Muscle layer of duodenum (tissue), 2 donors: ENCODE data around the gene CELF5.
A peak's percentile ranks its signal among the peaks of the same experiment; 100 is the strongest.

Experiments
- H3K27ac ChIP-seq: one replicate; pipeline ENCODE4 v1.7.0; 2013; ENCODE audit warnings: mild to moderate bottlenecking, low read length
- H3K27me3 ChIP-seq: one replicate; pipeline ENCODE4 v1.7.0; 2013; ENCODE audit warnings: low read depth, mild to moderate bottlenecking, control low read depth, low read length
- H3K36me3 ChIP-seq, 2 donors: one replicate each; pipeline ENCODE4 v1.7.0; 2013; ENCODE audit warnings: low read length in 2 of 2, control low read depth in 1 of 2, mild to moderate bottlenecking in 1 of 2; ENCODE audit not compliant: insufficient read depth in 2 of 2, control insufficient read depth in 1 of 2
- H3K4me1 ChIP-seq, 2 donors: one replicate each; pipeline ENCODE4 v1.7.0; 2013; ENCODE audit warnings: low read length in 2 of 2, mild to moderate bottlenecking in 2 of 2, control low read depth in 1 of 2, moderate library complexity in 1 of 2; ENCODE audit not compliant: insufficient read depth in 2 of 2, control insufficient read depth in 1 of 2
- H3K4me3 ChIP-seq, 2 donors: one replicate each; pipeline ENCODE4 v1.7.0; 2013; ENCODE audit warnings: low read length in 2 of 2, low read depth in 1 of 2, mild to moderate bottlenecking in 1 of 2
- H3K9me3 ChIP-seq, 2 donors: one replicate each; pipeline ENCODE4 v1.7.0; 2013; ENCODE audit warnings: low read length in 2 of 2, control low read depth in 1 of 2, mild to moderate bottlenecking in 1 of 2; ENCODE audit not compliant: control insufficient read depth in 1 of 2
- donor health status: healthy.

CELF5 gene

DNA sequence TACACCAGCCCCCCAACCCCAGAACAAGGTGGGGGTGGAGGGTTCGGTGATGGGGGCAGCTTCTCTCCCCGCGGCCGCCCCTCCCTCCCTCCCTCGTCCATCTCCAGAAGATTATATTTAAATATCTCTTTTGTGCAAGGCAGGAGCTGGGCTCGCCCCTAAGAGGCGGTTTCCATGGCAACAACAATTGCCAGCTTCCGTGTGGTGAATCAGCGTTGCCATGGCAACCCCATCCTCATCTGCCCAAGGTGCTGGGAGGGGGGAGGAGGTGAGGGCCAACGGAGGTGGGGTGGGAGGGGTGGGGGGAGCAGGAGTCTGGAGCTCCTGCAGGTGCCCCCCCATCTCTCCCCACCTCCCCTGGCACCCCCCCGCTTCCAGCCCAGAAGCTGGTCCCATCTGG, 46.4 kb downstream of the CELF5 start:
- no peaks in the 10 kb centered on the region for H3K36me3 ChIP-seq
- H3K4me3 ChIP-seq, result no peak overlapping the region
- no peak overlapping the region for H3K27ac ChIP-seq
- peaks cover 18% of the 10 kb centered on the region for H3K27me3 ChIP-seq
- peaks cover 0 to 7% of the 10 kb centered on the region in 2 donors for H3K4me1 ChIP-seq
- H3K9me3 ChIP-seq, result peaks cover 8 to 12% of the 10 kb centered on the region in 2 donors

DNA sequence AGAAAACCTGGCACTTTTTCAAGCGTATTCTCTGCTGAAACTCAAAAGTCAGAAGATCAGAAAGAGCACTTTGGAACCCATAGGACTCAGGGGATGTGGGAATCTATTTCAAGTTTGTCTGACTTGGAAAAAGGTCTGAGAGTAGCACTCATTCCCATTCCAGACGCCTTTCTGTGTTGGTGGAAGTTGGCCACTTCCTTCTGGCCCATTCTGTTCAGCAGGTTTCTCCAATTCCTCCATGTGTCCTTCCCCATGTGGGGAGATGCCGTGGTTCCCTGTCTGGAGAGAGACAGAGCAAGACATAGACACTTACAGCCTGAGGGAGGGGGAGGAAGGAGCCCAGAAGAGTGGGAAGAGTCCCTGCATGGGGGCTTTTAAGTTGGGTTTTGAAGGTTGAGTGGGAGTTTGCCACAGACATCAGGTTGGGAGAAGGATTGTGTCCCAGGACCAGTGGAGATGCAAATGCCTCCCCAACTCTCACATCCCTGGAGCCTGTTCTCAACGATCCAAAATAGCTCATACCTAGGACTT, 48.0 kb downstream of the CELF5 start:
- Histone ChIP-seq H3K4me1 (peaks cover 0 to 7% of the 10 kb centered on the region in 2 donors), H3K27ac (no peak overlapping the region), H3K27me3 (peaks cover 18% of the 10 kb centered on the region), H3K4me3 (no peak overlapping the region), H3K36me3 (no peaks in the 10 kb centered on the region), H3K9me3 (peaks cover 8 to 12% of the 10 kb centered on the region in 2 donors)

DNA sequence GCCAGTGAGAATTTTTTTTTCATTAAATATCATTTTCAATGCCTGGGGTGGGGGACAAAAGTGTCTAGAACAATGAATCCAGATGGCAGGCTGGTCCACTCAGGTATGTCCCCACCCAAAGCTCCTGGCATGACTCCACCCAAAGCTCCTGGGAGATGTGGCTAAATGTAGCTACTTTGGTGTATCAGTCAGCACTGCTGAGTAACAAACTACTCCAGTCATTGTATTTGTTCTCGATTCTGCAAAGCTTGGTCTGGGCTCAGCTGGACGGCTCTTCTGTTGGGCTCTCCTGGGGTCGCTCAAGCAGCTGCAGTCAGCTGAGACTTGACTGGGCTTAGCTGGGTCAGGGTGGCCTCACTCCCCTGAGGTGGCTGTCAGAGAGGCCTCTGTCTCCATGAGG, 48.5 kb downstream of the CELF5 start:
- no peak overlapping the region for H3K4me3 ChIP-seq
- no peaks in the 10 kb centered on the region for H3K36me3 ChIP-seq
- H3K27me3 ChIP-seq, result peaks cover 18% of the 10 kb centered on the region
- H3K27ac ChIP-seq, result no peak overlapping the region
- peaks cover 8 to 12% of the 10 kb centered on the region in 2 donors for H3K9me3 ChIP-seq
- peaks cover 0 to 7% of the 10 kb centered on the region in 2 donors for H3K4me1 ChIP-seq

DNA sequence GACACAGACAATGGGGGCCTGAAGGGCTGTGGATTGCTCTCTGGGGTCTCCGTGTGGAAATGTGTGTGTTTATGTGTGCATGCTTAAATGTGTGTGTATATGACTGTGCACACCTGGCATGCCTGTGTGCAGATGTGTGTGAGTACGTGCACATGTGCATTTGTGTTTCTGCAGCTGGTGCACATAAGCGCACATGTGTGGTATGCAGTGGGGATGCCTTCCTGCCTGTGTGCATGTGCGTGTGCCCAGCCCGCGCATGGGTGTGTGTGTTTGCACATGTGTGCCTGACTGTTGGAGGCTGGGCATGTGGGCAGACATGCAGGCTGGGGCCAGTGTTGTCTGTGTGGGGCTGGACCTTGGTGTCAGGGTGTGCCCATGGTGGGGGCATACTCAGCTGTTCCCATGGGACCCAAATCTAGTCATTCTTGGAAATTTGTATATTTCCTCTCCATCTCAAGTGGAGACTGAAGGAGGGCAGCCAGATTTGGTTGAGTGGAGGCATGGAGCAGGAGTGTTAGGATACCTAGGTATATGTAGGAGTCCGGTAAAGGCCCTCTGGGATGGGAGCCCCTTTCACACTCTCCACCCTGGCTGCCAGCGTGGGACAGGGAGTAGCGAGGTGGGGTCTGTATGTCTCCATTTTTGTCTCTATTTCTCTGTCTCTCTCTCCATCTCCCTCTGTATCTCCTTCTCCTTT, 49.9 kb downstream of the CELF5 start:
- H3K9me3 ChIP-seq, result peaks cover 8 to 12% of the 10 kb centered on the region in 2 donors
- H3K27ac ChIP-seq, result no peak overlapping the region
- H3K4me3 ChIP-seq, result no peak overlapping the region
- H3K4me1 ChIP-seq, result peaks cover 0 to 7% of the 10 kb centered on the region in 2 donors
- peaks cover 16% of the 10 kb centered on the region for H3K27me3 ChIP-seq
- no peaks in the 10 kb centered on the region for H3K36me3 ChIP-seq

DNA sequence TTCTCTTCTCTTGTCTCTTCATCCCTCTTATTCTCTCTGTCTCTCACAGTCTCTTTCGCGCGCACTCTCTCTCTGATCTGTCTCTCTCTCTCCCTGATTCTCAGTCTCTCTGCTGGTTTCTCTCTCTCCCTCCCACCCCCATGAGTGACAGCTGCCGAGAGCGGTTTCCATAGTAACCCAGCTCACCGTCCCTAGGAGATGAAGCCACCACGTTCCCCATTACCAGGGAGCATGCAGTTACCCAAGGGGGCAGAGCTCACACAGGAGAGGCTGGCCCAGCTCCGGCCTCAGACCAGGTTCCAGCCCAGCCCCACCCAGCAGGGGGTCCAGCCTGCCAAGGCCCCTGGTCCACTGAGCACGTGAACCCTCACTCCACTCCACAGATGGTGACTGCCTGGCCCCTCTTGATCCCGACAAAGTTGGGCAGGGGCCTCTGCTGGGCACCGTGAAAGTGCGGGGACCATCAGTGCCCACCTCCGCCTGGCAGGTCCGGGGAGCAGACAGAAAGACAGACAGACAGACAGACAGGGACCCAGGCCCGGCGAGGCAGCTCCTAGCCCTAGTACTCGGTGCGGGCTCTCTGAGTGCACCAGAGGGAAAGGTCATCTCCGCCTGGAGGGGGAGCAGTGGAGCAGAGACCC, 50.6 kb downstream of the CELF5 start:
- H3K4me3 ChIP-seq, result peak overlapping the region; percentile 37 to 54
- H3K36me3 ChIP-seq, result no peaks in the 10 kb centered on the region
- peaks cover 12% of the 10 kb centered on the region for H3K27me3 ChIP-seq
- no peak overlapping the region for H3K27ac ChIP-seq
- peaks cover 0 to 7% of the 10 kb centered on the region in 2 donors for H3K4me1 ChIP-seq
- H3K9me3 ChIP-seq, result peaks cover 8 to 12% of the 10 kb centered on the region in 2 donors

DNA sequence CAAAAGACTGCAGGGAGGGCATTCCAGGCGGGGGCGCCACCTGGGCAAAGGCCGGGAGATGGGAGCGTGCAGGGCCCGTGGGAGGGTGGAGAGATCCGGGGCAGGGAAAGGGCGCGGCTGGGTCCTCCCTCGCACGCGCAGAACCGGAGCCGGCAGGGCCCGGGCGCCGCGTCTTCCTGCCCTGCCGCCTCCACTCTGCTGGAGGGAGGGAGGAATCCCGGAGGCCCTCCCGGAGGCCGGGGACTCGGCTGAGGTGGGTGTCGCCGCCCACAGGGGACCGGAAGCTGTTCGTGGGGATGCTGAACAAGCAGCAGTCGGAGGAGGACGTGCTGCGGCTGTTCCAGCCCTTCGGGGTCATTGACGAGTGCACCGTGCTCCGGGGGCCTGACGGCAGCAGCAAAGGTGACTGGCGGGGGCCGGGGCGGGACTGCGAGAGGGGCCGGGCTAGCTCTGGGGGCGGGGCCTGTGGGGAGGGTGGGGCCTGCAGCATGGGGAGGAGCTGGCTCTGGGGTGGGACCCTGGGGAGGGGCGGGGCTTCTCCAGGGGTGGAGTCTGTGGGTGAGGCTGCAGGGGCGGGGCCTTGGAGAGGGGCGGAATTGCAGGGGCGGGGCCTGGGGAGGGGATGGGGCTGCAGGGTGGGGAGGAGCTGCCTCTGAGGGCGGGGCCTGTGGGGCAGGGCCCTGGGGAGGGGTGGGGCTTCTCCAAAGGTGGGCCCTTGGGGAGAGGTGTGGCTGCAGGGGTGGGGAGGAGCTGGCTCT, 51.3 kb downstream of the CELF5 start:
- peaks cover 12% of the 10 kb centered on the region for H3K27me3 ChIP-seq
- H3K36me3 ChIP-seq, result no peaks in the 10 kb centered on the region
- no peak overlapping the region for H3K27ac ChIP-seq
- H3K4me3 ChIP-seq, result peak overlapping the region; percentile 37 to 54
- peaks cover 0 to 7% of the 10 kb centered on the region in 2 donors for H3K4me1 ChIP-seq
- H3K9me3 ChIP-seq, result peaks cover 8 to 12% of the 10 kb centered on the region in 2 donors

DNA sequence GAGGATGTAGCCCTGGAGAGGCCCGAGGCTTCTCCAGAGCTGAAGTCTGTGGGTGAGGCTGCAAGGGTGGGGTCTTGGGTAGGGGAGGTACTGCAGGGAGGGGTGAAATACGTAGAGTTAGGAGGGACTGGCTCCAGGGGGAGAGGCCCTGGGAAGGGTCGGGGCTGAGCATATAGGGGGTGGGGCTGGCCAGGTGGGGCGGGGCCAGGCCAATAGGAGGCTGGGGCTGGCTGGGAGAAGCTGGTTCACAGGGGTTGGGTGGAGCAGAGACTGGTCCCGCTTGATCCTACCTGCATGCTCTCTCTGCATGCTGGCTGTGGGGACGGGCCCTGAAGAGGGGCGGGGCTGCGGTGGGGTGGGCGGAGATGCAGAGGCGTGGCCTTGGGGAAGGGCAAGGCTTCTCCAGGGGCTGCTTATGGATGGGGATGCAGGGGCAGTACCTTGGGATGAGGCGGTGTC, 51.9 kb downstream of the CELF5 start:
- Histone ChIP-seq H3K4me3 (no peak overlapping the region), H3K27ac (no peak overlapping the region), H3K9me3 (peaks cover 8 to 12% of the 10 kb centered on the region in 2 donors), H3K4me1 (peaks cover 0 to 7% of the 10 kb centered on the region in 2 donors), H3K36me3 (no peaks in the 10 kb centered on the region), H3K27me3 (peaks cover 12% of the 10 kb centered on the region)

DNA sequence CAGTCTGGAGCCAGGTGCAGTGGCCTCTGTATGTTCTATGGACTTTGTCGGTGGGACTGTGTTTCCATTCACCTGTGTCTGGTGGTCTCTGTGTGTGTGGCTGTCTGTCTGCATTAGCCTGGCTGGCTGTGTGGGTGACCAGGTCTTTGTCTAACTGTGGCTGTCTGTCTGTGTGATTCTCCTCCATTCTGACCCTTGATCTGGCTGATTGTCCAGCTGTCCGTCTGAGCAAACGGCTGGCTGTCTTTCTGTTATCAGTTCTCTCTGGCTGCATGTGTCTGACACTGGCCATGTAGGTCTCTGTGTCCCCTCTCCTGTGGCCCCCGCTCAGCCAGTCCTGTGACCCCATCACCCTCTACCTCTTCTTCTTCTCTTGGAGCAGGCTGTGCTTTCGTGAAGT, 53.2 kb downstream of the CELF5 start:
- no peaks in the 10 kb centered on the region for H3K36me3 ChIP-seq
- peaks cover 15% of the 10 kb centered on the region for H3K27me3 ChIP-seq
- peaks cover 8 to 9% of the 10 kb centered on the region in 2 donors for H3K9me3 ChIP-seq
- H3K4me3 ChIP-seq, result no peak overlapping the region
- peaks cover 0 to 7% of the 10 kb centered on the region in 2 donors for H3K4me1 ChIP-seq
- no peak overlapping the region for H3K27ac ChIP-seq

DNA sequence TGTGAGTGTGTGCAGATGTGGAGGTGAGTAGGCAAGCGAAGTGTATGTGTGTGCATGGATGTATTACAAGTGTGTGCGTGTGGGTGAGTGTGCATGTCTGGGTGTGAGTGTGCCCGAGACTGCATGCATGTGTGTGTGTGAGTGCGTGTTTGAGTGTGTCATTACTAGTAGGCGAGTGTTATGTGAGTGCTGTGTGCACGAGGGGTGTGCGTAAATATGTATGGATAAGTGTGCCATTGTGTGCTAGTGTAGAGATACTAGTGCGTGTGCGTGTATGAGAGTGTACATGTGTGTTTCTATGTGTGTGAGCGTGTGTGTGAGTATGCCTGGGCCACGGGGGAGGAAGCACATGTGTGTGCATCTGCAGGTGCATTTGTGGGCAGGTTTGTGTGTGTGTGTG, 53.8 kb downstream of the CELF5 start:
- Histone ChIP-seq H3K9me3 (peaks cover 2% of the 10 kb centered on the region in 2 donors), H3K27me3 (peaks cover 15% of the 10 kb centered on the region), H3K27ac (no peak overlapping the region), H3K36me3 (no peaks in the 10 kb centered on the region), H3K4me3 (no peak overlapping the region), H3K4me1 (peaks cover 0 to 7% of the 10 kb centered on the region in 2 donors)

DNA sequence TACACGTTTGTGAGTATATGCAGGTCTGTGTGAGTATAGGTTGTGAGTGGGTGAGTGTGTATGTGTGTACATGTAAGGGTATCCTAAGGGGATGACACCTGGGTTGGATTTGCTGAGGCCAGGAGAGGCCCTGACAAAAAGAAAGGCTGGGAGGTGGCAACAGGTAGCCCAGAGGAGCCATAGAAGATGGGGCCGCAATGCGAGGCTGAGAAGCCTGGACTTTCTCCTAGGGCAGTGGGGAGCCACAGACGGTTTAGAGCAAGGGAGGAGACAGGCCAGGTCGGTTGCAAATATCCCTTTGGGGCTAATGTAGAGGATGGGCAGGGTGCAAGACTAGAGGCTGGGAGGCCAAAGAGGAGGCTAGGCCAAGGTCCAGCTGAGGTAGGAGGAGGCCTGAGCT, 54.3 kb downstream of the CELF5 start:
- Histone ChIP-seq H3K27me3 (peaks cover 18% of the 10 kb centered on the region), H3K4me1 (peaks cover 0 to 7% of the 10 kb centered on the region in 2 donors), H3K4me3 (no peak overlapping the region), H3K9me3 (no peaks in the 10 kb centered on the region), H3K36me3 (no peaks in the 10 kb centered on the region), H3K27ac (no peak overlapping the region)

DNA sequence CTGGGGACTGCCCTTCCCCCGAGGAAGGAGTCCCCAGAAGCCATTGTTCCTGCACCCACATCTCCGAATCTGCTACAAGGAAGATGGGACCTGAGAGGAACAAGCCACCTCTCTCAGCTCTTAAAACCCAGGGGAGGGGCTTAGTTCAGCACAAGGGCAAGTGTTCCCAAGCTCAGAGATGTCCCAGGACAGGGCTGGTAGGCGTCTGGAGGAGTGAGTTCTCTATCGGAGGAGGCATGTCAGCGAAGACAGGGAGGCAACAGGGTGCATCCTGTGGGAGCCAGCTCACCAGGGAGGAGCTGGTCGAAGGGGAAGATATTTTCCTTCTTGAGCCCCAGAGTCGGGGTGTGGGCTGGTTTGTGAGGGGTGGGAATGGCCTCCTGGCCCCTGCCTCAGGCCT, 54.8 kb downstream of the CELF5 start:
- peaks cover 19% of the 10 kb centered on the region for H3K27me3 ChIP-seq
- H3K27ac ChIP-seq, result no peak overlapping the region
- H3K4me1 ChIP-seq, result peaks cover 0 to 8% of the 10 kb centered on the region in 2 donors
- no peak overlapping the region for H3K4me3 ChIP-seq
- no peaks in the 10 kb centered on the region for H3K36me3 ChIP-seq
- no peaks in the 10 kb centered on the region for H3K9me3 ChIP-seq
